CD8-positive, alpha-beta memory T cell (primary cell): ENCODE data around the gene ADAMTS15. TPM values are rescaled to one million over a fixed set of nuclear protein-coding genes. Genes with fewer than 3 reads are reported as not detected.

Experiments used
- CTCF ChIA-PET: fragments of 350-600 bp; sonication (Branson Sonifier 250); formaldehyde crosslinking; loops from one replicate; lab custom pipeline; 2021; ENCODE audit warnings: antibody characterized with exemption; lab: Charles Lee
- POLR2A ChIA-PET: fragments of 350-600 bp; sonication (Branson Sonifier 250); formaldehyde crosslinking; loops from one replicate; lab custom pipeline; 2021; ENCODE audit warnings: antibody characterized with exemption; lab: Charles Lee
- DNase-seq, 5 donors: peaks; one replicate each; pipeline versions ENCODE4 v3.0.0 to v3.0.0-alpha.2; 2020 to 2022; ENCODE audit warnings: mixed read lengths in 1 of 5
- H3K27ac ChIP-seq: one replicate; pipeline ENCODE4 v1.7.0; 2013; ENCODE audit warnings: low read depth, mild to moderate bottlenecking, low read length, moderate library complexity
- H3K27me3 ChIP-seq: 2 replicates; pipeline ENCODE4 v1.7.0; 2013; ENCODE audit warnings: low read length, mild to moderate bottlenecking; ENCODE audit not compliant: insufficient read depth, poor library complexity, severe bottlenecking
- H3K36me3 ChIP-seq: 2 replicates; pipeline ENCODE4 v1.7.0; 2013; ENCODE audit warnings: mild to moderate bottlenecking, low read length, moderate library complexity; ENCODE audit not compliant: insufficient read depth
- H3K4me1 ChIP-seq: 2 replicates; pipeline ENCODE4 v1.7.0; 2013; ENCODE audit warnings: mild to moderate bottlenecking, low read length, moderate library complexity; ENCODE audit not compliant: insufficient read depth
- H3K4me3 ChIP-seq: 2 replicates; pipeline ENCODE4 v1.7.0; 2013; ENCODE audit warnings: mild to moderate bottlenecking, low read length
- H3K9me3 ChIP-seq: 2 replicates; pipeline ENCODE4 v1.7.0; 2013; ENCODE audit warnings: mild to moderate bottlenecking, low read length
- H3K27ac Mint-ChIP-seq, 8 donors: one replicate each; pipeline ENCODE4 v1.8.0; 2020 to 2021; ENCODE audit warnings: mixed read lengths in 8 of 8, mild to moderate bottlenecking in 6 of 8, inconsistent platforms in 3 of 8, moderate library complexity in 3 of 8
- H3K27me3 Mint-ChIP-seq, 2 donors: one replicate each; pipeline ENCODE4 v1.8.0; 2020 to 2021; ENCODE audit warnings: mixed read lengths in 2 of 2, mild to moderate bottlenecking in 1 of 2, moderate library complexity in 1 of 2
- H3K36me3 Mint-ChIP-seq, 3 donors: one replicate each; pipeline ENCODE4 v1.8.0; 2020 to 2021; ENCODE audit warnings: mixed read lengths in 3 of 3, inconsistent platforms in 1 of 3, mild to moderate bottlenecking in 1 of 3
- H3K4me1 Mint-ChIP-seq, 3 donors: one replicate each; pipeline ENCODE4 v1.8.0; 2020 to 2021; ENCODE audit warnings: mixed read lengths in 3 of 3, inconsistent platforms in 1 of 3, mild to moderate bottlenecking in 1 of 3
- H3K4me3 Mint-ChIP-seq, 7 donors: one replicate each; pipeline ENCODE4 v1.8.0; 2020 to 2021; ENCODE audit warnings: mixed read lengths in 7 of 7, mild to moderate bottlenecking in 6 of 7, moderate library complexity in 4 of 7, inconsistent platforms in 2 of 7
- H3K9me3 Mint-ChIP-seq, 5 donors: one replicate each; pipeline ENCODE4 v1.8.0; 2020 to 2022; ENCODE audit warnings: mixed read lengths in 5 of 5, mild to moderate bottlenecking in 3 of 5, moderate library complexity in 2 of 5, inconsistent platforms in 1 of 5
- polyA plus RNA-seq: library from polyadenylated mRNA; unstranded; fragments of 300-500 nt; fragmentation: Illumina TruSeq; gene quantifications from one replicate; pipeline ENCODE4 v1.2.3, GENCODE V29; 2021
- total RNA-seq, 2 experiments: library from RNA; stranded (reverse); gene quantifications; one replicate each; pipeline ENCODE4 v1.2.3, GENCODE V29; 2021

Gene ADAMTS15
- total and polyA plus RNA-seq, 3 experiments from 2014 or later: not detected

DNA sequence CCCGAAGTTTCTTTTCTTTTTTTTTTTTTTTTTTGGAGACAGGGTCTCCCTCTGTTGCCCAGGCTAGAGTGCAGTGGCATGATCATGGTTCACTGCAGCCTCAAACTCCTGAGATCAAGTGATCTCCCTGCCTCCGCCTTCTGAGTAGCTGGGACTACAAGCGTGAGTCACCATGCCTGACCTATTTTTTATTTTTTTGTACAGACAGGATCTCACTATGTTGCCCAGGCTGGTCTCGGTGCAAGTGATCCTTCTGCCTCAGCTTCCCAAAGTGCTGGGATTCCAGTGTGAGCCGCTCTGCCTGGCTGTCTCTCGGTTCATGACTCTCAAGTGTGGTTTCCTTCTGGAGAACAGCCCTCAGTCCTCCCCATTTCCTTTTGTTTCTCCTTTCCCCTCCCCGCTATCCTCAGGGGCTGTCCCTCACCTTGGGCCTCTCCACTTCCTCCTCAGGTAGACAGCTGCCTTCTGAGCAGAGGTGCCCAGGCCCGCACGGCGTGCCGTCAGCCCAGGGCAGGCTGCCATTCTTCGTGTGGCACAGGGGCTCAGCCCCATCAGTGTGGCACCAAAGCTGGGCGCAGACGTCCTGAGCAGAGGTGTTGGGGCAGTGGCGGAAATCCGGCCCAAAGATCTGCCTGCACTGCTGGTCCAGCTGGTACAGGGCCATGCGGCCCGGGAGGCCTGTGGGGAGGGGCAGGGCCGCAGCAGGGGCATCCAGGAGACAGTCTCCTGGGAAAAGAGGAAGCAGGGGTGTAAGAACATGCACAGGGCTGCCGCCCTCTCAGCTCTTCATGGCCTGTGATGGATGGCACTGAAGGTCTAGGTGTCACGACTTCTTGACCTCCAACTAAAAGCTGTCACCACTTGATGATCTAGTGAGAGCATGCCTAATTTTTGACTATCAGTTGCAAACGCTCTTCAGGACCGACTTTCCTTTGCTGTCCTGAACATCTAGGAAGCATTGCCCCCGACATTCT, 34.1 kb upstream of the ADAMTS15 start:
- H3K4me3 Mint-ChIP-seq: no peak overlapping the region
- Histone ChIP-seq H3K9me3 (no peaks in the 10 kb centered on the region), H3K36me3 (no peaks in the 10 kb centered on the region), H3K27ac (no peak overlapping the region), H3K4me3 (no peak overlapping the region), H3K4me1 (no peaks in the 10 kb centered on the region), H3K27me3 (no peaks in the 10 kb centered on the region)
- CTCF ChIA-PET: interaction anchor here (0.6 to 1.3 kb wide), 2 partner anchors 71 to 448 kb away, joined by 3 read pairs; no protein-coding TSS in a partner anchor
- H3K36me3 Mint-ChIP-seq: no peaks in the 10 kb centered on the region
- no peaks in the 10 kb centered on the region for H3K4me1 Mint-ChIP-seq
- H3K27me3 Mint-ChIP-seq: peaks cover 18 to 38% of the 10 kb centered on the region in 2 donors
- H3K27ac Mint-ChIP-seq: peak overlapping the region in 2 of 8 donors; percentile 20 to 68
- POLR2A ChIA-PET: interaction anchor here (0.6 kb wide), 1 partner anchor 44 kb away, joined by 3 read pairs; no protein-coding TSS in a partner anchor
- H3K9me3 Mint-ChIP-seq: no peaks in the 10 kb centered on the region
- DNase-seq: no peak

DNA sequence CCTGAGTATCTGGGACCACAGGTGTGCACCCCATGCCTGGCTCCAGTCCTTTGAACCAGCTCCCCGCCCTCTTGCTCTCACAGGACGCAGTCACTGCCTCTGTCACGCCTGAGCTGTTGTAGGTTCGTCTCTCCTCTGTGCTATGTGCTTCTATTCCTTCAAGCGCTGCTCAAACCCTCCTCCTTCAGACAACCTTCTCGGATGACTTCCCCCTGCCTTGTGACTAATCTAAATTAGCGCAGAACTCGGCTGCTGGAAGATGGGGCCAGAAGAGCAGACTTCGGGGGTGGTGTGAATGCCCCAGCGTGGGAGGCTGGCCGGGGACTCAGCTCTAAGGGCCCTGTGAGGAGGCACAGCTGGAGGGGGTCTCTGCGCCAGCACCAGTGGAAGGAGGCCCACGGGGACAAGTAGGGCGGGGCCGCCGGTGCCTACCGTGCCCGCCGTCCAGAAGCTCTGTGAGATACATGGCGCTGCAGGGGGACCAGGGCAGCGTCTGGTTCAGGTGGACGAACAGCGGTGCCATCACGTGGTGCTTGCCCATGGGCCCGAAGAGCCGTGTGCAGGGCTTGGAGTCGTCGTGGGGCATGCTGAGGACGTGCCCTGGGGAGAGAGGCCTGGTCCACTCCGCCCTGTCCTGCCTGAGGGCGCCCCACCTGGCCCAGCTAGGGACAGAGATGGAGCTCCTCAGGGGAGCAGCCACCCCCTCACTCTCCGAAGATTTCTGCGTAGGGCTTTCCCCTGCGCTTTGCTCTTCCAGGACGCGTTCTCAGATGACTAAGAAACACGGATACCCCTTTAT, 32.5 kb upstream of the ADAMTS15 start:
- no peak overlapping the region for H3K4me3 ChIP-seq
- no peak overlapping the region for H3K27ac ChIP-seq
- no peaks in the 10 kb centered on the region for H3K4me1 ChIP-seq
- Mint-ChIP-seq H3K36me3 (no peaks in the 10 kb centered on the region), H3K9me3 (no peaks in the 10 kb centered on the region), H3K27ac (no peak overlapping the region), H3K4me3 (no peak overlapping the region), H3K27me3 (peaks cover 11 to 38% of the 10 kb centered on the region in 2 donors), H3K4me1 (no peaks in the 10 kb centered on the region)
- H3K36me3 ChIP-seq: no peaks in the 10 kb centered on the region
- ChIA-PET POLR2A (no interaction called here), CTCF (interaction anchor here (0.8 to 1.4 kb wide), 4 partner anchors 16 to 446 kb away, joined by 3 to 7 read pairs (median 4); no protein-coding TSS in a partner anchor)
- H3K27me3 ChIP-seq: peaks cover 11% of the 10 kb centered on the region
- H3K9me3 ChIP-seq: no peaks in the 10 kb centered on the region
- DNase-seq: no peak

DNA sequence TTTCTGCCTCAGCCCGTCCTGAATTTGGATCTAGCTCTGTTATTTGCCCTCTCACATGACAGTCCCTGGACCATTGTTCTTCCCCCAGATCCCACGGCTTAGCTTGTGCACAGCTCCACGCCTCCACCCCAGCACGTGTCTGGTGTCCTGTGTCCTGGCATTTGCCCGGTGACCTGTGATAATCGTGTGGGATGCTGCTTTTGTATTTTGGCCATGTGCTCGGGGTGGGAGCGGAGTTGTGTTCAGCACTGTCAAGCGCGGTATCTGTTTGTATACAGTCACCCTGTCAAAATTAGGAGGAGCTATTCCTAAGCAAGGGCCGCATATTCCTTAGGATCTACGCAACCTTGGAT, 31.9 kb upstream of the ADAMTS15 start:
- Mint-ChIP-seq H3K9me3 (no peaks in the 10 kb centered on the region), H3K4me3 (no peak overlapping the region), H3K27ac (no peak overlapping the region), H3K36me3 (no peaks in the 10 kb centered on the region), H3K27me3 (peaks cover 11 to 40% of the 10 kb centered on the region in 2 donors), H3K4me1 (no peaks in the 10 kb centered on the region)
- POLR2A ChIA-PET: no interaction called here
- Histone ChIP-seq H3K4me3 (no peak overlapping the region), H3K9me3 (no peaks in the 10 kb centered on the region), H3K27me3 (peaks cover 12% of the 10 kb centered on the region), H3K27ac (no peak overlapping the region), H3K4me1 (no peaks in the 10 kb centered on the region), H3K36me3 (no peaks in the 10 kb centered on the region)
- CTCF ChIA-PET: interaction anchor here (0.8 to 1.4 kb wide), 3 partner anchors 15 to 18 kb away, joined by 3 to 7 read pairs (median 4); no protein-coding TSS in a partner anchor
- DNase-seq: no peak

DNA sequence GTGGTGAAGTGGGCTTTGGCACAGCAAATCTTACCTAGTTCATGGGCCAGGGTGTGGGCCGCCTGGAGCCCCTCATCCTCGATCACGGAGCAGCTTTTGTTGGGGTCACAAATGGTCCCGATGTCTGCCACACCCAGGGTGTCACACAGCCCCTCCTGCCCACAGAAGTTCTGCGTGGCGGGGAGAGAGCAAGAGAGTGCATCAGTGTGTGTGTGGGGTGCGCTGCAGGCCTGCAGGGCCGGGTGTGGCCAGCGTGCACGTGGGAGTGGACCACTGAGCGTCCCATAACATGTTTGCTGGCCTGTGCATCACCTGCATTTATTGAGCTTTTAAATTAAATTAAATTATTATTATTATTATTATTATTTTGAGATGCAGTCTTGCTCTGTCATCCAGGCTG, 31.5 kb upstream of the ADAMTS15 start:
- Histone ChIP-seq H3K27ac (no peak overlapping the region), H3K27me3 (peaks cover 12% of the 10 kb centered on the region), H3K4me3 (no peak overlapping the region), H3K36me3 (no peaks in the 10 kb centered on the region), H3K4me1 (no peaks in the 10 kb centered on the region), H3K9me3 (no peaks in the 10 kb centered on the region)
- no peaks in the 10 kb centered on the region for H3K9me3 Mint-ChIP-seq
- no peaks in the 10 kb centered on the region for H3K36me3 Mint-ChIP-seq
- ChIA-PET POLR2A (no interaction called here), CTCF (interaction anchor here (1.4 kb wide), 2 partner anchors 15 to 18 kb away, joined by 4 to 7 read pairs; no protein-coding TSS in a partner anchor)
- no peak for DNase-seq
- H3K27ac Mint-ChIP-seq: no peak overlapping the region
- H3K4me3 Mint-ChIP-seq: no peak overlapping the region
- H3K4me1 Mint-ChIP-seq: no peaks in the 10 kb centered on the region
- H3K27me3 Mint-ChIP-seq: peaks cover 11 to 38% of the 10 kb centered on the region in 2 donors

DNA sequence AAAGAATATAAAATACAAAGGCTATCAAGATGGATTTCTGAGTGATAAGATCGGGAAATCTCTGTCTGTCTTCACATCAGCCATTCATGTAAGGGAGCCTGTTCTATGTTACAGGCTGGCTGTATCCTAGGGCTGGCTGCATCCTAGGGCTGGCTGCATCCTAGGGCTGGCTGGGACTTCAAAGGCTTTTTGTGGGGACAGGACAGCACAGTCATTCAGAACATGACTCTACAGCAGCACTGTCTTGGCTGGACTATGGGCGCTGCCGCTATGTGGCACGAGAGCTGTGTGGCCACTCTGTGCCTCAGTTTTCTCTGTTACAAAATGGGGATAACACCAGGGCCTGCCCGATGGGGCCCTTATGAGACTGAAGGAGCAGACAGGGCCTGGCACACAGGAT, 30.2 kb upstream of the ADAMTS15 start:
- no peaks in the 10 kb centered on the region for H3K36me3 Mint-ChIP-seq
- H3K27ac ChIP-seq: no peak overlapping the region
- H3K36me3 ChIP-seq: no peaks in the 10 kb centered on the region
- no peak overlapping the region for H3K4me3 ChIP-seq
- POLR2A ChIA-PET: no interaction called here
- no peak for DNase-seq
- no peak overlapping the region for H3K27ac Mint-ChIP-seq
- no peaks in the 10 kb centered on the region for H3K4me1 Mint-ChIP-seq
- H3K4me1 ChIP-seq: no peaks in the 10 kb centered on the region
- peaks cover 12% of the 10 kb centered on the region for H3K27me3 ChIP-seq
- peaks cover 12 to 45% of the 10 kb centered on the region in 2 donors for H3K27me3 Mint-ChIP-seq
- CTCF ChIA-PET: interaction anchor here (1.6 kb wide), 1 partner anchor 13 kb away, joined by 4 read pairs; no protein-coding TSS in a partner anchor
- H3K4me3 Mint-ChIP-seq: no peak overlapping the region
- H3K9me3 Mint-ChIP-seq: no peaks in the 10 kb centered on the region
- no peaks in the 10 kb centered on the region for H3K9me3 ChIP-seq

DNA sequence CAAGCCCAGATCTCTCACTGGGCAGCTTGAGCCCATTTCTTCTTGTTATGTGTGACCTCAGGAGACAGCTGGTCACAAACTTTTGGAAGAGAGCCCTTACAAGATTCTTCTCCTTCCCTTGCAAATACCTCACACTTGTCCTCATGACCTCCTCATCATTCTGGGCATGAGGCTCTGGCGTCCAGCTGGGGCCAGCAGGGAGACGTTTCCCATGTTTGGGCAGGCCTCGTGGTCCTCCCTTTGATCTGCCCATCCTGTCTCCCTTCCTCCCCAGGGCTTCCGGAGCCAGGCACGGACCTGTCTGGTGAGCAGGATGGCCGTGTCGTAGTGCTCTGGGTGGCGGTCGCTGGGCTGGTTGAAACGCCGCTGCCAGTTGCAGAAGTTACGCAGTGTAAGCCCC, 29.7 kb upstream of the ADAMTS15 start:
- H3K4me3 ChIP-seq: no peak overlapping the region
- H3K27ac ChIP-seq: no peak overlapping the region
- H3K36me3 Mint-ChIP-seq: no peaks in the 10 kb centered on the region
- peaks cover 13 to 46% of the 10 kb centered on the region in 2 donors for H3K27me3 Mint-ChIP-seq
- H3K9me3 Mint-ChIP-seq: no peaks in the 10 kb centered on the region
- H3K4me1 ChIP-seq: no peaks in the 10 kb centered on the region
- H3K4me1 Mint-ChIP-seq: no peaks in the 10 kb centered on the region
- H3K27ac Mint-ChIP-seq: no peak overlapping the region
- peaks cover 12% of the 10 kb centered on the region for H3K27me3 ChIP-seq
- no peaks in the 10 kb centered on the region for H3K36me3 ChIP-seq
- H3K4me3 Mint-ChIP-seq: no peak overlapping the region
- no peak for DNase-seq
- no peaks in the 10 kb centered on the region for H3K9me3 ChIP-seq
- CTCF ChIA-PET: interaction anchor here (1.6 kb wide), 1 partner anchor 12 kb away, joined by 4 read pairs; no protein-coding TSS in a partner anchor
- POLR2A ChIA-PET: no interaction called here

DNA sequence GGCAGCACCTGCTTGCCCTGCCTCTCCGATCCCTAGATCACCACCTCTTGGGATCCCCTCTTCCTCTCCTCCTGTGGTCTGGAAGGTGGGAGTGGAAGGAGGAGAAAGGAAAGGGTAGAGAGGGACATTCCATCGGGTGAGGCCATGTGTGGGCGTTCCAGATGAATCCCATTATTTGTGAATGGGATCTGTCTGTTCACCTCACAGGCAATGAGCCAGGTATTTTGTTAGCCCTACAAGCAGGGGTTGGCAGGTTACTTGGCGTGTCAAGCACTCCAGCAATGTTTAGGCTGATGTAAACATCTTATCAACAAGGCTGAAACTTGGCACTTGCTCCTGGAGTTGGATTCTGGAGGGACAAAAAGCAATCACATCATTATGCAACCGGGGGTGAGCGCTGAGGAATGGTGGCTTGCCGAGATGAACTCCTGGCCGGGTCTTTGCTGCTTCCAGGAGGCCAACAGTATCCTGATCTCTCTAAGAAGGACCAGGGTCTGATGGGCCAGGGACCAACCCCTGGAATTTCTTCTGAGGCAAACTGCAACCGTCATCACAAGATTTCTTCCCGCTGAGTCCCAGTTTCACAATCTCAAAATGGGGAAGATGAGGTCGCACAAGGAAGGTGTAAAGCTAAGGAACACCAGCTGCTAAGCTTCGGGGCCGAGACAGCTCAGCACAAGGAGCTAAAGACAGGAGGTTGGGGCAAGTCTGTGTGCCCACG, 27.8 kb upstream of the ADAMTS15 start:
- no peaks in the 10 kb centered on the region for H3K9me3 Mint-ChIP-seq
- Histone ChIP-seq H3K27ac (no peak overlapping the region), H3K4me3 (no peak overlapping the region), H3K4me1 (no peaks in the 10 kb centered on the region), H3K9me3 (no peaks in the 10 kb centered on the region), H3K36me3 (no peaks in the 10 kb centered on the region), H3K27me3 (peaks cover 21% of the 10 kb centered on the region)
- H3K27me3 Mint-ChIP-seq: peaks cover 10 to 55% of the 10 kb centered on the region in 2 donors
- H3K4me3 Mint-ChIP-seq: no peak overlapping the region
- H3K36me3 Mint-ChIP-seq: no peaks in the 10 kb centered on the region
- DNase-seq: no peak
- no peaks in the 10 kb centered on the region for H3K4me1 Mint-ChIP-seq
- H3K27ac Mint-ChIP-seq: no peak overlapping the region
- ChIA-PET POLR2A (no interaction called here), CTCF (interaction anchor here (1.3 kb wide), 1 partner anchor 441 kb away, joined by 3 read pairs; no protein-coding TSS in a partner anchor)
